Body of pancreas (tissue), 4 donors: ENCODE results near the gene LRP8. TPM values are rescaled to one million over a fixed set of nuclear protein-coding genes. Genes with fewer than 3 reads are reported as not detected.

Experiments used
- ATAC-seq: fragments of 150-250 bp; one replicate; pipeline ENCODE4 v1.9.1; 2016
- DNase-seq, 4 donors: peaks; one replicate each; pipeline ENCODE4 v3.0.0-alpha.2; 2019
- H3K27ac ChIP-seq, 4 donors: fragments of 200-600 bp; sonication (generic); 1 replicate in 3 of 4; 2 replicates in 1 of 4; pipeline versions ENCODE4 v1.5.1 to v1.6.1; 2016 to 2019; ENCODE audit warnings: mild to moderate bottlenecking in 1 of 4, mixed read lengths in 1 of 4, moderate library complexity in 1 of 4
- H3K27me3 ChIP-seq, 2 donors: fragments of 200-600 bp; sonication (generic); one replicate each; pipeline ENCODE4 v1.6.0; 2016; ENCODE audit warnings: mild to moderate bottlenecking in 1 of 2
- H3K36me3 ChIP-seq, 2 donors: fragments of 200-600 bp; sonication (generic); replicated peaks in 1 of 2; 2 replicates each; pipeline ENCODE4 v1.5.1; 2016; ENCODE audit warnings: low read depth in 2 of 2; ENCODE audit not compliant: insufficient read depth in 1 of 2
- H3K4me1 ChIP-seq: fragments of 200-600 bp; sonication (generic); one replicate; pipeline ENCODE4 v1.6.0; 2016
- H3K4me3 ChIP-seq, 2 donors: fragments of 200-600 bp; sonication (generic); 1 replicate in 1 of 2; 2 replicates in 1 of 2; pipeline ENCODE4 v1.5.1; 2016 to 2019
- H3K9me3 ChIP-seq, 3 donors: fragments of 200-600 bp; sonication (generic); 1 replicate in 2 of 3; 2 replicates in 1 of 3; pipeline ENCODE4 v1.5.1; 2016
- POLR2A ChIP-seq, 3 donors: fragments of 450-650 bp; IDR thresholded peaks; one replicate each; pipeline ENCODE4 v1.6.1; 2016; ENCODE audit warnings: antibody characterized with exemption in 3 of 3, mild to moderate bottlenecking in 2 of 3
- WGBS, 2 donors: methylation state at CpG; one replicate each; pipeline ENCODE4 v1.1.5; 2017; 5-methylcytosine and 5-hydroxymethylcytosine counted together
- intact Hi-C: fragments of 100-400 bp; cut with DNase I; formaldehyde crosslinking; loops from one replicate; pipeline ENCODE4 v1.15.1; 2023
- total RNA-seq, 2 donors: library from RNA; depleted of rRNA; stranded (reverse); fragments of >200 nt; gene quantifications; one replicate each; pipeline ENCODE4 v1.1.0, GENCODE V29; 2016
- TF ChIP-seq, protein P1 (sequence below), 7 experiments: fragments of 450-650 bp in 4 of 7; fragments of 200-600 bp in 3 of 7; sonication (generic) in 3 of 7; IDR thresholded peaks; one replicate each; pipeline ENCODE4 v1.5.1; 2016 to 2019; ENCODE audit warnings: antibody characterized with exemption in 7 of 7

The LRP8 gene
- total RNA-seq, 2 donors from 2014 or later: 1.3 to 4.2 TPM

DNA sequence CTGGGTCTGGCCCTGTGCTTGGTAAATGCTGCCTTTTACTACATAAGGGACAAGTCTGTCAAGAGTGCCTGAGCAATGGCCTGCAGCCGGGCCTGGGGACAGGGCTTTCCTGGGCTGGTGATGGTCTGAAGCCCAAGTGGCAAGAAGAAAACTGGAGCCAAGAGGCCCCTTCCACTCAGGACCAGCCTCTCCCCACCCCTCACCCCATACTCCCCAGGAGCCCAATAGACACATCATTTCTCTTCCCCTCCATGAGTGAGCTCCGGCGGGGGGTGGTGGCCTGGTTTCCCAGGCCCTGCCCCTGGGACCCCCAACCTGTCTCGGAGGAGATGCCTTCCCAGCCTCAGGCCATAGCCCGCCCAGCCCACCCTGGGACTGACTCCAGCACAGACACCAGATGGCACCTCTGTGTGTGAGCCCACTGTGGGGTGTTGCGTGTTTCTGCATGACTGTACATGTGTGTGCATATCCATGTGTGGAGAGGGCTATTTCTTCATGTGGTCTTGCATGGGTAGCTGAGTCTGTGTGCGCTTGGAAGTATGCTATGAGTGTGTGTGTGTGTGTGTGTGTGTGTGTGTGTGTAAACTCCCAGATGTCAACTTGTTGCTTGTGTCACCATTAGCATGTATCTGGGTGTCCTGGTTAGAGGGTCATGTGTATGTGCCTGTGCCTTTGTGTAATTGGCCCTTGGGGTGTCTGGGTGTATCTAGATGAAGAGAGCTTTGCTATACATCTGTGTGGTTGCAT, 14.3 kb upstream of the LRP8 start:
- H3K36me3 ChIP-seq: no peaks in the 10 kb centered on the region
- no peak overlapping the region for H3K27ac ChIP-seq
- H3K9me3 ChIP-seq: no peaks in the 10 kb centered on the region
- no peaks in the 10 kb centered on the region for H3K27me3 ChIP-seq
- peak in 1 of 4 donors; percentile 7 for DNase-seq
- WGBS, 2 donors: 79 to 80% methylated on average over 6 to 7 of the region's 7 CpGs
- ATAC-seq: no peak
- H3K4me1 ChIP-seq: no peaks in the 10 kb centered on the region
- TF ChIP-seq POLR2A (IDR thresholded peaks at IDR 0.05): no peak
- TF ChIP-seq, protein P1, sequence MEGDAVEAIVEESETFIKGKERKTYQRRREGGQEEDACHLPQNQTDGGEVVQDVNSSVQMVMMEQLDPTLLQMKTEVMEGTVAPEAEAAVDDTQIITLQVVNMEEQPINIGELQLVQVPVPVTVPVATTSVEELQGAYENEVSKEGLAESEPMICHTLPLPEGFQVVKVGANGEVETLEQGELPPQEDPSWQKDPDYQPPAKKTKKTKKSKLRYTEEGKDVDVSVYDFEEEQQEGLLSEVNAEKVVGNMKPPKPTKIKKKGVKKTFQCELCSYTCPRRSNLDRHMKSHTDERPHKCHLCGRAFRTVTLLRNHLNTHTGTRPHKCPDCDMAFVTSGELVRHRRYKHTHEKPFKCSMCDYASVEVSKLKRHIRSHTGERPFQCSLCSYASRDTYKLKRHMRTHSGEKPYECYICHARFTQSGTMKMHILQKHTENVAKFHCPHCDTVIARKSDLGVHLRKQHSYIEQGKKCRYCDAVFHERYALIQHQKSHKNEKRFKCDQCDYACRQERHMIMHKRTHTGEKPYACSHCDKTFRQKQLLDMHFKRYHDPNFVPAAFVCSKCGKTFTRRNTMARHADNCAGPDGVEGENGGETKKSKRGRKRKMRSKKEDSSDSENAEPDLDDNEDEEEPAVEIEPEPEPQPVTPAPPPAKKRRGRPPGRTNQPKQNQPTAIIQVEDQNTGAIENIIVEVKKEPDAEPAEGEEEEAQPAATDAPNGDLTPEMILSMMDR (IDR thresholded peaks at IDR 0.05): no peak
- H3K4me3 ChIP-seq: no peak overlapping the region
- intact Hi-C loops: no loop called here

DNA sequence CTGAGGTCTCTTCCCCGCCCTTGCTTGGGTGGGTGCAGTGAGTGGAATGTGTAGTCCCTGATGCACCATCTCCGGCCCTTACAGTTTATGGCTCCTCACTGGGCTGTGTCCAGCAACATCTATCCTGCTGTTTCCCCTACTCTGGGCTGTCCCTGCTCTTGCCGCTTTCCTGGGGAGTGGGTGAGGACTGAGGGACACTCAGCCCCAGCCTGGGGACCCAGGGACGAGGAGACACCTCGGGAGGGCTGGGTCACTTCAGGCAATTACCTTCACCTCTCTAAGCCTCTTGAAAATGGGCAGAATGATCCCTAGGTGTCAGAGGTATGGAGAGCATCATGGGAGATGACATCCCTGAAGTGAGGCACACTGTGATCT, 13.6 kb upstream of the LRP8 start:
- intact Hi-C loops: no loop called here
- no peak overlapping the region for H3K4me3 ChIP-seq
- 72 to 77% methylated on average over 5 of the region's 5 CpGs for WGBS, 2 donors
- no peak overlapping the region for H3K27ac ChIP-seq
- no peaks in the 10 kb centered on the region for H3K4me1 ChIP-seq
- DNase-seq: peak in 1 of 4 donors; percentile 4
- no peak for TF ChIP-seq POLR2A (IDR thresholded peaks at IDR 0.05)
- TF ChIP-seq, protein P1 (IDR thresholded peaks at IDR 0.05): no peak
- no peaks in the 10 kb centered on the region for H3K27me3 ChIP-seq
- ATAC-seq: no peak
- H3K9me3 ChIP-seq: no peaks in the 10 kb centered on the region
- no peaks in the 10 kb centered on the region for H3K36me3 ChIP-seq

DNA sequence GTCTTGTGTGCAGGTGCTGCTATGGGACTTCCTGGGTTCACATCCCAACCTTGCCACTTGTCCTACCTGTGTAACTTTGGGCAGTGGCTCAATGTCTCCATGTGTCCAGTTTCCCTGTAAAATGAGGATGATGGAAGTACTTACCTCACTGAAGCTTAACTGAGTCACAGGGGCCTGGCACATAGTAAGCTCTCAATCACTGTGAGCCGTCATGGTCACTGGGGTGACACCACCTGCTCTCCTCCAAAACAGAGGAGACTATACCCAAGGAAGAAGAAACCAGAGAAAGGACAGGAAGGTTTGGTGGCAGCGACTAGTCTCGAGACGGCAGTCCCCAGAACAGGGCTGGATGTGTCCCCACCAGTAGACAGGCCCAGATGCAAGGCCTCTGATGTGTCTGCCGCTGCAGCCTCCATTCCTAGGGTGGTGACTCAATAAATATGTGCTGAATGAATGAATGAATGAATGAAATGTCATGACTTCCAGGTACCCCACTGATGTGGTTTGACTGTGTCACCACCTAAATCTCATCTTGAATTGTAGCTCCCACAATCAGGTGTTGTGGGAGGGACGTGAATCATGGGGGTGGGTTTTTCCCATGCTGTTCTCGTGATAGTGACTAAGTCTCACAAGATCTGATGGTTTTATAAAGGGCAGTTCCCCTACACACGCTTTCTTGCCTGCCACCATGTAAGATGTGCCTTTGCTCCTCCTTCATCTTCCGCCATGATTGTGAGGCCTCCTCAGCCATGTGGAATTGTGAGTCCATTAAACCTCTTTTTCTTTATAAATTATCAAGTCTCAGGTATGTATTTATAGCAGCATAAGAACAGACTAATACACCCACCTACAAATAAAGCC, 13.0 kb upstream of the LRP8 start:
- H3K4me1 ChIP-seq: no peaks in the 10 kb centered on the region
- no peak overlapping the region for H3K27ac ChIP-seq
- no peak overlapping the region for H3K4me3 ChIP-seq
- no peaks in the 10 kb centered on the region for H3K36me3 ChIP-seq
- no peaks in the 10 kb centered on the region for H3K9me3 ChIP-seq
- ATAC-seq (no peak), DNase-seq (peak in 1 of 4 donors; percentile 2)
- intact Hi-C loops: no loop called here
- H3K27me3 ChIP-seq: no peaks in the 10 kb centered on the region
- WGBS, 2 donors: 90 to 96% methylated on average over 9 of the region's 9 CpGs
- TF ChIP-seq POLR2A (IDR thresholded peaks at IDR 0.05): no peak
- TF ChIP-seq, protein P1 (IDR thresholded peaks at IDR 0.05): no peak

DNA sequence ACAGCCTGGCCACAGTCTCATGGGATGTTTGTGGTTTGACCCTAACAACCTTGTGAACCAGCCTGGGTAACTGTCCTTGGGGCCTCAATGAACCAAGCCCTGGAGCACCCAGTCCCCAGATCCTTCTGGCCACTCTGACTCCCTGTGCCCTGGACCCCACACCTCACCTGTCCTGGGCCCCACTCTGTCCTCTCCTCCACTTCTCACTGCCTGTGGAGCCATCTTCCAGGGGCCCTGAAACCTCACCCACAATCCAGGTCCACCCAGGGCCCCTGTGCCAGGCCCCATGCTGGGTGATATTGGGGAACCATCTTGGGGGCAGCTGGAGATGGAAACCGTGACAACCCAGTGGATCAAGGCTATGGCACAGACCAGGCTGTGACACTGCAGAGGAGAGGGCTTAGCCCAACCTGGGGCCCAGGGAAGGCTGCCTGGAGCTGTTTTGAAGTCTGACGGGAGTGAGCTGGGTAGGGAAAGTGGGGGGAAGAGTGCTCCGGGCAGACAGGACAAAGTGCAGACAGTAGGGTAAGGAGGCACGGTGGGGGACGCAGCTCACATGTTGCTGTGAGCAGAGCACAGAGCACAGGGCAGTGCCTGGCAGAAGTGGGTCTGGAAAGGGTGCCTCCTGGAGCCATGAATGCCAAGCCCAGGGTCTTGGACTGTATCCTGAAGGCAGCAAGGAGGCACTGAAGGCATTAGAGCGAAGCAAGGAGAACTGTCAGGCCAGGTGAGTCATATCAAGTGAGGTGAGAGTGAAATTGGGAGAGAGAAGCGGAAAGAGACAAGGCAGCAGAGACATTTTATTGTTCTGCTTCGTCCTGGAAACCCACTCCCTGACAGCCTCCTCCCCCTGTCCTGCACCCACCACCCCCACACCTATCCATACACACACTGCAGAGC, 12.1 kb upstream of the LRP8 start:
- ATAC-seq: no peak
- Histone ChIP-seq H3K27me3 (no peaks in the 10 kb centered on the region), H3K36me3 (no peaks in the 10 kb centered on the region), H3K27ac (no peak overlapping the region), H3K4me1 (no peaks in the 10 kb centered on the region), H3K4me3 (no peak overlapping the region), H3K9me3 (no peaks in the 10 kb centered on the region)
- DNase-seq: peak in 2 of 4 donors; percentile 0 to 4
- WGBS, 2 donors: 68 to 74% methylated on average over 8 of the region's 8 CpGs
- intact Hi-C loops: no loop called here
- no peak for TF ChIP-seq POLR2A (IDR thresholded peaks at IDR 0.05)
- TF ChIP-seq, protein P1 (IDR thresholded peaks at IDR 0.05): no peak
